K562 (cell line): ENCODE results near the gene LCNL1. TPM values are rescaled to one million over a fixed set of nuclear protein-coding genes. Genes with fewer than 3 reads are reported as not detected.

Experiments used
- CBFA2T3 ChIP-seq: fragments of 450-650 bp; IDR thresholded peaks from 2 replicates; pipeline ENCODE4 v1.6.1; 2017
- CBX2 ChIP-seq: fragments of 200-600 bp; sonication (generic); IDR thresholded peaks from one replicate; pipeline ENCODE4 v1.6.1; 2012; ENCODE audit warnings: mild to moderate bottlenecking, low read length, inconsistent platforms; ENCODE audit not compliant: insufficient read depth, poor library complexity, severe bottlenecking
- CHCHD3 ChIP-seq: fragments of 250-450 bp; sonication (Bioruptor Pico); IDR thresholded peaks from 2 replicates; pipeline ENCODE4 v2.1.2; 2022; ENCODE audit warnings: mild to moderate bottlenecking
- CHD1 ChIP-seq: fragments of 200-600 bp; sonication (generic); IDR thresholded peaks from one replicate; pipeline ENCODE4 v1.6.1; 2012; ENCODE audit warnings: mild to moderate bottlenecking, moderate library complexity, low read length, inconsistent platforms
- ETV5 ChIP-seq: sonication (generic); formaldehyde crosslinking; IDR thresholded peaks from 2 replicates; pipeline ENCODE4 v1.4.0; 2020; ENCODE audit warnings: low read depth, mild to moderate bottlenecking, missing genetic modification reagents
- MCM2 ChIP-seq: fragments of 450-650 bp; IDR thresholded peaks from 2 replicates; pipeline ENCODE4 v1.6.1; 2017; ENCODE audit warnings: low read depth, mild to moderate bottlenecking
- MXD1 ChIP-seq: fragments of 250-450 bp; sonication (Bioruptor Pico); IDR thresholded peaks from 2 replicates; pipeline ENCODE4 v1.8.0; 2021; ENCODE audit warnings: borderline replicate concordance, mild to moderate bottlenecking, moderate library complexity; ENCODE audit not compliant: poor library complexity, severe bottlenecking
- MYNN ChIP-seq, 2 experiments: sonication (generic); formaldehyde crosslinking in 1 of 2; IDR thresholded peaks; 2 replicates each; pipeline versions ENCODE4 v1.5.0 to v1.6.1; 2016 to 2020; ENCODE audit warnings: antibody characterized with exemption in 1 of 2, missing genetic modification reagents in 1 of 2
- NUFIP1 ChIP-seq: fragments of 450-650 bp; IDR thresholded peaks from 2 replicates; pipeline ENCODE4 v1.6.1; 2018; ENCODE audit not compliant: partially characterized antibody
- SMAD4 ChIP-seq: fragments of 250-450 bp; sonication (Bioruptor Pico); conservative IDR thresholded peaks from 2 replicates; pipeline ENCODE4 v1.8.0; 2021; ENCODE audit warnings: inconsistent platforms, mild to moderate bottlenecking, moderate library complexity
- SOX6 ChIP-seq: fragments of 450-650 bp; IDR thresholded peaks from 2 replicates; pipeline ENCODE4 v1.6.1; 2014; ENCODE audit warnings: mild to moderate bottlenecking
- SRF ChIP-seq, 2 experiments: fragments of 250-450, 450-650 bp in 1 of 2; sonication (Bioruptor Pico) in 1 of 2; sonication (generic) in 1 of 2; formaldehyde crosslinking; IDR thresholded peaks; 2 replicates each; pipeline versions ENCODE4 v1.5.0 to v1.5.1; 2020 to 2022; ENCODE audit warnings: mild to moderate bottlenecking in 1 of 2, missing genetic modification reagents in 1 of 2
- STAT5B ChIP-seq: fragments of 250-450 bp; sonication (Bioruptor Pico); IDR thresholded peaks from 2 replicates; pipeline ENCODE4 v1.8.0; 2021; ENCODE audit warnings: mild to moderate bottlenecking, inconsistent platforms
- TAF7 ChIP-seq: fragments of 450-650 bp; IDR thresholded peaks from 2 replicates; pipeline ENCODE4 v1.6.1; 2016; ENCODE audit warnings: missing genetic modification characterization, missing compliant biosample characterization
- ZBTB8A ChIP-seq: fragments of 450-650 bp; IDR thresholded peaks from 2 replicates; pipeline ENCODE4 v1.6.1; 2018; ENCODE audit warnings: mild to moderate bottlenecking, moderate library complexity; ENCODE audit not compliant: partially characterized antibody
- ZFP1 ChIP-seq: fragments of 450-650 bp; formaldehyde crosslinking; IDR thresholded peaks from 2 replicates; pipeline ENCODE4 v1.4.0; 2020; ENCODE audit warnings: mild to moderate bottlenecking, mixed read lengths
- ZMIZ1 ChIP-seq, 2 experiments: fragments of 150-350 bp in 1 of 2; IDR thresholded peaks; 2 replicates each; pipeline ENCODE4 v1.6.1; 2012 to 2016; ENCODE audit warnings: low read depth in 2 of 2, low read length in 2 of 2, mild to moderate bottlenecking in 1 of 2, moderate library complexity in 1 of 2
- ZNF175 ChIP-seq: fragments of 200-800 bp; sonication (Bioruptor generic); IDR thresholded peaks from 2 replicates; pipeline ENCODE4 v1.6.1; 2016; ENCODE audit warnings: low read depth, mild to moderate bottlenecking, missing genetic modification characterization, missing compliant biosample characterization
- ZNF24 ChIP-seq: fragments of 450-650 bp; IDR thresholded peaks from 2 replicates; pipeline ENCODE4 v1.6.1; 2016
- ZNF785 ChIP-seq: fragments of 250-450 bp; sonication (Bioruptor Pico); IDR thresholded peaks from 2 replicates; pipeline ENCODE4 v1.4.0; 2020; ENCODE audit warnings: mild to moderate bottlenecking
- polyA plus RNA-seq, 8 experiments: library from polyadenylated mRNA; depleted of rRNA in 4 of 8; stranded (reverse) in 5 of 8; unstranded in 3 of 8; fragments of >200 nt; fragmentation: Nextera tagmentation in 2 of 8; fragmentation: Illumina TruSeq in 1 of 8; extraction: Ambion mirVana in 2 of 8; extraction: Trizol in 1 of 8; gene quantifications; 2 replicates each; pipeline versions ENCODE4 v1.2.1 to v1.2.3, GENCODE V29; 2011 to 2014; ENCODE audit warnings: inconsistent platforms in 1 of 8, missing spikeins in 1 of 8
- total RNA-seq, 7 experiments: library from RNA; depleted of rRNA in 6 of 7; stranded (reverse); fragments of >200 nt in 6 of 7; fragmentation: Illumina TruSeq in 2 of 7; extraction: Trizol in 2 of 7; gene quantifications; 2 replicates each; pipeline versions ENCODE4 v1.2.1 to v1.2.3, GENCODE V29; 2011 to 2021; ENCODE audit warnings: low replicate concordance in 1 of 7
- TF ChIP-seq, protein P1 (sequence below): sonication (generic); formaldehyde crosslinking; IDR thresholded peaks from 2 replicates; pipeline ENCODE4 v1.8.0; 2022; ENCODE audit warnings: mild to moderate bottlenecking, missing genetic modification reagents, borderline replicate concordance
- TF ChIP-seq, protein P2 (sequence below): fragments of 450-650 bp; formaldehyde crosslinking; IDR thresholded peaks from 2 replicates; pipeline ENCODE4 v1.4.0; 2020; ENCODE audit warnings: mild to moderate bottlenecking, moderate library complexity

LCNL1 gene
- total and polyA plus RNA-seq, 9 of the 15 experiments (the other 6 are each of a cell fraction or from before 2014, with no cell fraction given) = 0.04 to 0.16 (median 0.04) TPM; not detected in 4

- TF ChIP-seq ZNF175 (no peak), ZFP1 (CRISPR knock-in tag) (no peak), NUFIP1 (no peak), SRF (CRISPR knock-in tag; IDR thresholded peaks at IDR 0.05) (peak in 1 of 2 experiments; percentile 66; a peak in 1 of 4 replicates), ZNF785 (CRISPR knock-in tag) (no peak), ZMIZ1 (IDR thresholded peaks at IDR 0.05; ENCODE audit: low read depth in 2 of 2, low read length in 2 of 2) (no peak), SOX6 (no peak), TAF7 (tag) (no peak), MCM2 (no peak), ZBTB8A (no peak), ZNF24 (no peak), CBFA2T3 (peak; percentile 30; the same call in 1 of the 2 replicates), CHCHD3 (CRISPR knock-in tag) (no peak), CHD1 (no peak), MYNN (IDR thresholded peaks at IDR 0.05) (peak; percentile 22; the same call in 1 of the 2 replicates), MYNN (CRISPR knock-in tag; IDR thresholded peaks at IDR 0.05) (no peak), SMAD4 (CRISPR knock-in tag) (no peak), STAT5B (CRISPR knock-in tag) (no peak), ETV5 (CRISPR knock-in tag) (no peak), MXD1 (CRISPR knock-in tag) (no peak), CBX2 (no peak)
- TF ChIP-seq, protein P1, sequence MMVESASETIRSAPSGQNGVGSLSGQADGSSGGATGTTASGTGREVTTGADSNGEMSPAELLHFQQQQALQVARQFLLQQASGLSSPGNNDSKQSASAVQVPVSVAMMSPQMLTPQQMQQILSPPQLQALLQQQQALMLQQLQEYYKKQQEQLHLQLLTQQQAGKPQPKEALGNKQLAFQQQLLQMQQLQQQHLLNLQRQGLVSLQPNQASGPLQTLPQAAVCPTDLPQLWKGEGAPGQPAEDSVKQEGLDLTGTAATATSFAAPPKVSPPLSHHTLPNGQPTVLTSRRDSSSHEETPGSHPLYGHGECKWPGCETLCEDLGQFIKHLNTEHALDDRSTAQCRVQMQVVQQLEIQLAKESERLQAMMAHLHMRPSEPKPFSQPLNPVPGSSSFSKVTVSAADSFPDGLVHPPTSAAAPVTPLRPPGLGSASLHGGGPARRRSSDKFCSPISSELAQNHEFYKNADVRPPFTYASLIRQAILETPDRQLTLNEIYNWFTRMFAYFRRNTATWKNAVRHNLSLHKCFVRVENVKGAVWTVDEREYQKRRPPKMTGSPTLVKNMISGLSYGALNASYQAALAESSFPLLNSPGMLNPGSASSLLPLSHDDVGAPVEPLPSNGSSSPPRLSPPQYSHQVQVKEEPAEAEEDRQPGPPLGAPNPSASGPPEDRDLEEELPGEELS = no peak
- TF ChIP-seq, protein P2, sequence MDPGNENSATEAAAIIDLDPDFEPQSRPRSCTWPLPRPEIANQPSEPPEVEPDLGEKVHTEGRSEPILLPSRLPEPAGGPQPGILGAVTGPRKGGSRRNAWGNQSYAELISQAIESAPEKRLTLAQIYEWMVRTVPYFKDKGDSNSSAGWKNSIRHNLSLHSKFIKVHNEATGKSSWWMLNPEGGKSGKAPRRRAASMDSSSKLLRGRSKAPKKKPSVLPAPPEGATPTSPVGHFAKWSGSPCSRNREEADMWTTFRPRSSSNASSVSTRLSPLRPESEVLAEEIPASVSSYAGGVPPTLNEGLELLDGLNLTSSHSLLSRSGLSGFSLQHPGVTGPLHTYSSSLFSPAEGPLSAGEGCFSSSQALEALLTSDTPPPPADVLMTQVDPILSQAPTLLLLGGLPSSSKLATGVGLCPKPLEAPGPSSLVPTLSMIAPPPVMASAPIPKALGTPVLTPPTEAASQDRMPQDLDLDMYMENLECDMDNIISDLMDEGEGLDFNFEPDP (CRISPR knock-in tag) = no peak
Observed at GRCh38 chr9:136964171-136964689, 18.6 kb upstream of the LCNL1 start (continued).
